ENCODE measurements around the gene ARHGEF12. TPM values are rescaled to one million over a fixed set of nuclear protein-coding genes. Genes with fewer than 3 reads are reported as not detected.

Gene ARHGEF12, protein sequence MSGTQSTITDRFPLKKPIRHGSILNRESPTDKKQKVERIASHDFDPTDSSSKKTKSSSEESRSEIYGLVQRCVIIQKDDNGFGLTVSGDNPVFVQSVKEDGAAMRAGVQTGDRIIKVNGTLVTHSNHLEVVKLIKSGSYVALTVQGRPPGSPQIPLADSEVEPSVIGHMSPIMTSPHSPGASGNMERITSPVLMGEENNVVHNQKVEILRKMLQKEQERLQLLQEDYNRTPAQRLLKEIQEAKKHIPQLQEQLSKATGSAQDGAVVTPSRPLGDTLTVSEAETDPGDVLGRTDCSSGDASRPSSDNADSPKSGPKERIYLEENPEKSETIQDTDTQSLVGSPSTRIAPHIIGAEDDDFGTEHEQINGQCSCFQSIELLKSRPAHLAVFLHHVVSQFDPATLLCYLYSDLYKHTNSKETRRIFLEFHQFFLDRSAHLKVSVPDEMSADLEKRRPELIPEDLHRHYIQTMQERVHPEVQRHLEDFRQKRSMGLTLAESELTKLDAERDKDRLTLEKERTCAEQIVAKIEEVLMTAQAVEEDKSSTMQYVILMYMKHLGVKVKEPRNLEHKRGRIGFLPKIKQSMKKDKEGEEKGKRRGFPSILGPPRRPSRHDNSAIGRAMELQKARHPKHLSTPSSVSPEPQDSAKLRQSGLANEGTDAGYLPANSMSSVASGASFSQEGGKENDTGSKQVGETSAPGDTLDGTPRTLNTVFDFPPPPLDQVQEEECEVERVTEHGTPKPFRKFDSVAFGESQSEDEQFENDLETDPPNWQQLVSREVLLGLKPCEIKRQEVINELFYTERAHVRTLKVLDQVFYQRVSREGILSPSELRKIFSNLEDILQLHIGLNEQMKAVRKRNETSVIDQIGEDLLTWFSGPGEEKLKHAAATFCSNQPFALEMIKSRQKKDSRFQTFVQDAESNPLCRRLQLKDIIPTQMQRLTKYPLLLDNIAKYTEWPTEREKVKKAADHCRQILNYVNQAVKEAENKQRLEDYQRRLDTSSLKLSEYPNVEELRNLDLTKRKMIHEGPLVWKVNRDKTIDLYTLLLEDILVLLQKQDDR (N-terminal part only)
- 183 and 194 TPM in 2 replicates for total RNA-seq (2013; cell fraction: nucleolus; rRNA removed)
- 24.0 and 28.5 TPM in 2 replicates for total RNA-seq (2014; rRNA removed)
- total RNA-seq (2014; rRNA removed; fragmentation: Illumina TruSeq; extraction: Trizol): 39.4 and 39.5 TPM in 2 replicates
- total RNA-seq (2021): 36.5 and 40.8 TPM in 2 replicates
- 10.0 TPM for polyA plus RNA-seq (2011; ENCODE audit: low read depth)
- 23.9 and 28.4 TPM in 2 replicates for polyA plus RNA-seq (2011; rRNA removed)
- 13.8 and 16.1 TPM in 2 replicates for polyA plus RNA-seq (2011; cell fraction: cytosol; rRNA removed)
- polyA plus RNA-seq (2011; cell fraction: nucleus; rRNA removed): 20.5 and 29.4 TPM in 2 replicates
- 10.0 and 11.7 TPM in 2 replicates for polyA plus RNA-seq (2012)
- 30.3 and 35.0 TPM in 2 replicates for polyA plus RNA-seq (2014; fragmentation: Illumina TruSeq; extraction: Trizol)
- polyA plus RNA-seq (2014; fragmentation: Nextera tagmentation; extraction: Ambion mirVana): 1 to 10 TPM; 2.7 to 3.6 TPM
- polyA plus RNA-seq (2014; rRNA removed): 15.8 and 17.9 TPM in 2 replicates
- 10 to 100 TPM; 14.8 to 14.9 TPM for polyA plus RNA-seq (2016; fragmentation: Nextera tagmentation; extraction: Ambion mirVana)
- 74.0 and 93.3 TPM in 2 replicates for polyA minus RNA-seq (2011; rRNA and poly(A)+ RNA removed)
- polyA minus RNA-seq (2011; cell fraction: cytosol; rRNA and poly(A)+ RNA removed): 28.7 and 33.9 TPM in 2 replicates
- 42.0 and 81.6 TPM in 2 replicates for polyA minus RNA-seq (2011; cell fraction: nucleus; rRNA and poly(A)+ RNA removed)
- percentile 87 among the genes with signal in this experiment for Bru-seq, nascent RNA
- percentile 92 among the genes with signal in this experiment for BruChase-seq, experiment 1, labeled RNA remaining after a 6-hour chase
- BruChase-seq, experiment 2, labeled RNA remaining after a 2-hour chase: percentile 90 among the genes with signal in this experiment
- long read RNA-seq, experiment 1: 0 reads
- long read RNA-seq, experiment 2, partial matches to known transcripts: 6 of 32 reads
- long read RNA-seq, experiment 2, other reads (novel, unspliced or antisense): 26 of 32 reads

DNA sequence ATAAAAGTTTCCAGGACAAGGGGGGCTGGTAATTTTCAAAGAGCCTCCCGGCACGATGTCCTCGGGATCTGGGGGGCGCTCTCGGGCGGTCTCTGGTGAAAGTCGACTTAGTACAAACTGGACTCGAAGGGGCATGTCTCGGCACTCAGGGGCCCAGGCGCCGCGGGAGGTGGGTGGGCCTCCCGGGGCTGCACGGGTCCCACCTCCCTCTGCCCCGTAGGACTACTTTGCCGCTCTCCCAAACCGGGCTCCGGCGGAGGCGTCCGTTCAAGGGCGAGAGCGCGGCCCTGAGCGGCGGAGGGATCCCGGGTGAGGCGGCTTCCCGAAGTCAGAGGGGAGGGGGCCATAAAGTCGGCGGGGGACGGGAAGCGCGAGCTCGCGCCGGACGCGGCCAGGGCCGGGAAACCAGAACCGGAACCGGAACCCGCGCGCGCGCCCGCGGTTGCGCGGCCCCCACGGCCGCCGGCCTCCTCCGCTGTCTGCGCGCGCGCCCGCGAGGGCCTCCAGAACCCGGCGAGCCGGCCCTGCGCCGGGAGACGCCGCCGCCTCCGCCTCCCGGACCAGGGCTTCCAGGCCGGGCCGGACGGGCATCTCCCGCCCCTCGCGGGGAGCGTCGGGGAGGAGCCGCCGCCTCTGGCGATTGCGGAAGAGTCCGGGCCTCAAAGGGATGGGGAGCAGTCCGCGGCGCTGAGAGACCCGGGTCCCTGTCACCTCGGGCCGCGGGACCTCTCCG, at the start of gene ARHGEF12:
Gene ARHGEF12, plus strand, starts transcription at position 506 of the 733 bp plus-strand sequence. CDS start 831 bp downstream, outside the sequence.
- ChIA-PET CTCF (interaction anchor here (0.5 to 3.9 kb wide), 32 partner anchors 9 to 466 kb away, joined by 3 to 40 read pairs (median 6); partner anchors contain the start of gene GRIK4), SMC1A (ENCODE audit: uncharacterized antibody, unreplicated experiment) (interaction anchor here (0.9 to 4.5 kb wide), 20 partner anchors 10 to 173 kb away, joined by 3 to 32 read pairs (median 4); no protein-coding TSS in a partner anchor), RAD21 (ENCODE audit: unreplicated experiment) (interaction anchor here (0.6 to 4.1 kb wide), 15 partner anchors 12 to 616 kb away, joined by 3 to 34 read pairs (median 4); no protein-coding TSS in a partner anchor), POLR2A (interaction anchor here (0.7 to 1.6 kb wide), 6 partner anchors 9 to 96 kb away, joined by 3 to 5 read pairs (median 4); partner anchors contain the start of gene TLCD5)
- intact Hi-C loops (cut with micrococcal nuclease; ENCODE audit: unreplicated experiment) (loop anchor here (2.0 to 10.0 kb wide), 7 partner anchors 65 to 859 kb away; no protein-coding TSS in a partner anchor), in situ Hi-C loops (cut with MboI) (loop anchor here (10.0 kb wide), 1 partner anchor 619 kb away; no protein-coding TSS in a partner anchor)
- Histone ChIP-seq H3K9ac (ENCODE audit: control insufficient read depth, insufficient read depth, low read length) (peak within 1 kb of the TSS; percentile 85), H3K4me1 (ENCODE audit: control insufficient read depth, insufficient read depth, low read length) (peaks cover 9% of the 10 kb centered on the region), H3K4me3 (peak within 1 kb of the TSS; percentile 94), H3K36me3 (ENCODE audit: control insufficient read depth in 2 of 2, insufficient read depth in 2 of 2, low read length in 1 of 2) (no peaks in the 10 kb centered on the region), H3K9me3 (replicated peaks; ENCODE audit: control insufficient read depth, insufficient read depth, low read length) (no peaks in the 10 kb centered on the region), H3K79me2 (ENCODE audit: control insufficient read depth, insufficient read depth, low read length) (peaks cover 40% of the 10 kb centered on the region), H3K27me3 (replicated peaks in 1 of 2; ENCODE audit: control insufficient read depth in 2 of 2, insufficient read depth in 2 of 2, low read length in 1 of 2) (no peaks in the 10 kb centered on the region), H2AFZ (ENCODE audit: control insufficient read depth, low read depth, low read length) (peak within 1 kb of the TSS; percentile 85), H4K20me1 (ENCODE audit: control insufficient read depth, insufficient read depth) (peaks cover 2% of the 10 kb centered on the region), H3K4me2 (ENCODE audit: control insufficient read depth, insufficient read depth) (peak within 1 kb of the TSS; percentile 82), H3K27ac (ENCODE audit: control insufficient read depth, insufficient read depth) (peak within 1 kb of the TSS; percentile 74)
- DNase-seq (ENCODE audit: low read depth, low spot score) (peak; percentile 33), FAIRE-seq (peak; percentile 18), ATAC-seq (peak; percentile 64)
- WGBS (ENCODE audit: insufficient coverage, insufficient replicate concordance, low lambda C conversion rate, missing lambda C conversion rate): 1% methylated on average over 86 of the region's 92 CpGs
- BruUV-seq (replicated peaks): no TSS peak
- TF ChIP-seq, protein P1, sequence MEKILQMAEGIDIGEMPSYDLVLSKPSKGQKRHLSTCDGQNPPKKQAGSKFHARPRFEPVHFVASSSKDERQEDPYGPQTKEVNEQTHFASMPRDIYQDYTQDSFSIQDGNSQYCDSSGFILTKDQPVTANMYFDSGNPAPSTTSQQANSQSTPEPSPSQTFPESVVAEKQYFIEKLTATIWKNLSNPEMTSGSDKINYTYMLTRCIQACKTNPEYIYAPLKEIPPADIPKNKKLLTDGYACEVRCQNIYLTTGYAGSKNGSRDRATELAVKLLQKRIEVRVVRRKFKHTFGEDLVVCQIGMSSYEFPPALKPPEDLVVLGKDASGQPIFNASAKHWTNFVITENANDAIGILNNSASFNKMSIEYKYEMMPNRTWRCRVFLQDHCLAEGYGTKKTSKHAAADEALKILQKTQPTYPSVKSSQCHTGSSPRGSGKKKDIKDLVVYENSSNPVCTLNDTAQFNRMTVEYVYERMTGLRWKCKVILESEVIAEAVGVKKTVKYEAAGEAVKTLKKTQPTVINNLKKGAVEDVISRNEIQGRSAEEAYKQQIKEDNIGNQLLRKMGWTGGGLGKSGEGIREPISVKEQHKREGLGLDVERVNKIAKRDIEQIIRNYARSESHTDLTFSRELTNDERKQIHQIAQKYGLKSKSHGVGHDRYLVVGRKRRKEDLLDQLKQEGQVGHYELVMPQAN (conservative IDR thresholded peaks at IDR 0.05): peak; percentile 54; the same call in 1 of the 2 replicates
- TF ChIP-seq SMAD1 (IDR thresholded peaks at IDR 0.05; ENCODE audit: low read depth, partially characterized antibody) (no peak), ZNF217 (IDR thresholded peaks at IDR 0.05) (peak; percentile 64), BCL11A (IDR thresholded peaks at IDR 0.05; ENCODE audit: low read depth, low read length) (0 out of 2 replicates have a peak, but pooled peaks have one; percentile 8), GATAD2B (conservative IDR thresholded peaks at IDR 0.05; ENCODE audit: low read depth) (peak; percentile 96), POLR2A (IDR thresholded peaks at IDR 0.05; ENCODE audit: low read depth, low read length) (peak; percentile 67), GABPA (IDR thresholded peaks at IDR 0.05; ENCODE audit: low read depth) (peak; percentile 69)
- TF ChIP-seq, protein P2, sequence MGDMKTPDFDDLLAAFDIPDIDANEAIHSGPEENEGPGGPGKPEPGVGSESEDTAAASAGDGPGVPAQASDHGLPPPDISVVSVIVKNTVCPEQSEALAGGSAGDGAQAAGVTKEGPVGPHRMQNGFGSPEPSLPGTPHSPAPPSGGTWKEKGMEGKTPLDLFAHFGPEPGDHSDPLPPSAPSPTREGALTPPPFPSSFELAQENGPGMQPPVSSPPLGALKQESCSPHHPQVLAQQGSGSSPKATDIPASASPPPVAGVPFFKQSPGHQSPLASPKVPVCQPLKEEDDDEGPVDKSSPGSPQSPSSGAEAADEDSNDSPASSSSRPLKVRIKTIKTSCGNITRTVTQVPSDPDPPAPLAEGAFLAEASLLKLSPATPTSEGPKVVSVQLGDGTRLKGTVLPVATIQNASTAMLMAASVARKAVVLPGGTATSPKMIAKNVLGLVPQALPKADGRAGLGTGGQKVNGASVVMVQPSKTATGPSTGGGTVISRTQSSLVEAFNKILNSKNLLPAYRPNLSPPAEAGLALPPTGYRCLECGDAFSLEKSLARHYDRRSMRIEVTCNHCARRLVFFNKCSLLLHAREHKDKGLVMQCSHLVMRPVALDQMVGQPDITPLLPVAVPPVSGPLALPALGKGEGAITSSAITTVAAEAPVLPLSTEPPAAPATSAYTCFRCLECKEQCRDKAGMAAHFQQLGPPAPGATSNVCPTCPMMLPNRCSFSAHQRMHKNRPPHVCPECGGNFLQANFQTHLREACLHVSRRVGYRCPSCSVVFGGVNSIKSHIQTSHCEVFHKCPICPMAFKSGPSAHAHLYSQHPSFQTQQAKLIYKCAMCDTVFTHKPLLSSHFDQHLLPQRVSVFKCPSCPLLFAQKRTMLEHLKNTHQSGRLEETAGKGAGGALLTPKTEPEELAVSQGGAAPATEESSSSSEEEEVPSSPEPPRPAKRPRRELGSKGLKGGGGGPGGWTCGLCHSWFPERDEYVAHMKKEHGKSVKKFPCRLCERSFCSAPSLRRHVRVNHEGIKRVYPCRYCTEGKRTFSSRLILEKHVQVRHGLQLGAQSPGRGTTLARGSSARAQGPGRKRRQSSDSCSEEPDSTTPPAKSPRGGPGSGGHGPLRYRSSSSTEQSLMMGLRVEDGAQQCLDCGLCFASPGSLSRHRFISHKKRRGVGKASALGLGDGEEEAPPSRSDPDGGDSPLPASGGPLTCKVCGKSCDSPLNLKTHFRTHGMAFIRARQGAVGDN (IDR thresholded peaks at IDR 0.05): peak; percentile 32; the same call in 1 of the 2 replicates
